ENCODE data around the gene CLEC7A.

DNA sequence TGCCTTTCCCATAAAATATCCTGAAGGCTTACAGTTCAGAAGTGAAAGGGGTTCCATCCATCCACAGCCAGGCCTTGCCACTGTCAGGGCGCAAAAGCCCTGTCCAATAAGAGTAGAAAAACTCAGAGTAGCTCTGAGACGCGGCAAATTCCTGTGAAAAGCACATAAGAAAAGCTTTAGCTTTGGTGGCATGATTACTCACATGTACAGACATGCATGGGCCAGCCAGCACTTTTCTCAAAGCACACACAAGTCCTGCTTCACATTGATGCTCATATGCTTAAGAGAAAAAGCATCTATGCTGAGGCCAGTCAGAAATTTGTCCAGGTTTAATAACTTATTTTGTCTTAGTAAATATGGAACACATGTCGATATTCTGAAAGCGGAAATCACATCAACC is 56.7 kb downstream of the CLEC7A start:
- TF ChIP-seq CTCF (IDR thresholded peaks at IDR 0.05; ENCODE audit: insufficient read depth, low read depth, low read length) = no peak
- TF ChIP-seq EZH2 (IDR thresholded peaks at IDR 0.05; ENCODE audit: insufficient read depth, low read length) = no peak

Measured in astrocyte (in vitro differentiated cells and primary cell).